Stomach (tissue), 9 donors: ENCODE results near the gene CADM4. TPM values are rescaled to one million over a fixed set of nuclear protein-coding genes. Genes with fewer than 3 reads are reported as not detected.
A peak's percentile ranks its signal among the peaks of the same experiment; 100 is the strongest.

Experiments used
- DNase-seq, 2 donors: peaks; one replicate each; pipeline versions ENCODE4 v3.0.0 to v3.0.0-alpha.2; 2013 to 2019
- H3K27ac ChIP-seq, 5 donors: fragments of 200-600 bp in 4 of 5; sonication (generic) in 4 of 5; one replicate each; pipeline ENCODE4 v1.5.1; 2013 to 2019; ENCODE audit warnings: mild to moderate bottlenecking in 1 of 5, moderate library complexity in 1 of 5
- H3K27me3 ChIP-seq, 3 donors: fragments of 200-600 bp; sonication (generic); one replicate each; pipeline ENCODE4 v1.5.1; 2017 to 2019; ENCODE audit warnings: mixed run types in 1 of 3
- H3K36me3 ChIP-seq, 4 donors: fragments of 200-600 bp; sonication (generic); 1 replicate in 3 of 4; 2 replicates in 1 of 4; pipeline ENCODE4 v1.5.1; 2016 to 2019
- H3K4me1 ChIP-seq, 4 donors: fragments of 200-600 bp; sonication (generic); one replicate each; pipeline ENCODE4 v1.5.1; 2016 to 2019
- H3K4me3 ChIP-seq, 4 donors: fragments of 200-600 bp; sonication (generic) in 3 of 4; one replicate each; pipeline ENCODE4 v1.5.1; 2016 to 2019; ENCODE audit warnings: mild to moderate bottlenecking in 1 of 4
- H3K9me3 ChIP-seq, 4 donors: fragments of 200-600 bp; sonication (generic); one replicate each; pipeline ENCODE4 v1.5.1; 2016 to 2019
- EP300 ChIP-seq: sonication (generic); formaldehyde crosslinking; IDR thresholded peaks from one replicate; pipeline ENCODE4 v1.6.1; 2017; ENCODE audit warnings: antibody characterized with exemption
- POLR2A ChIP-seq, 4 donors: fragments of 450-650 bp; IDR thresholded peaks; one replicate each; pipeline ENCODE4 v1.6.1; 2016; ENCODE audit warnings: antibody characterized with exemption in 4 of 4, control low read depth in 2 of 4, mild to moderate bottlenecking in 1 of 4, moderate library complexity in 1 of 4
- POLR2AphosphoS5 ChIP-seq, 3 donors: sonication (generic); formaldehyde crosslinking; IDR thresholded peaks; one replicate each; pipeline ENCODE4 v1.6.1; 2016; ENCODE audit warnings: antibody characterized with exemption in 3 of 3
- WGBS, 5 donors: extraction: QIAGEN DNeasy Blood & Tissue Kit in 3 of 5; methylation state at CpG; one replicate each; pipeline versions ENCODE4 v1.1.5 to v1.1.7; 2013 to 2018; 5-methylcytosine and 5-hydroxymethylcytosine counted together
- intact Hi-C: fragments of 100-400 bp; cut with DNase I; formaldehyde crosslinking; loops from one replicate; pipeline ENCODE4 v1.15.1; 2023; ENCODE audit warnings: low total_unique reads
- polyA plus RNA-seq, 3 donors: library from polyadenylated mRNA; stranded (reverse); fragments of 200-250 nt; gene quantifications; one replicate each; pipeline ENCODE4 v1.2.3, GENCODE V29; 2013
- small RNA-seq, 4 donors: library from RNA; depleted of rRNA; stranded (forward); fragments of <200 nt; gene quantifications; one replicate each; pipeline ENCODE3, GENCODE V24; 2016
- total RNA-seq, 5 donors: library from RNA; depleted of rRNA; stranded (reverse); fragments of >200 nt; gene quantifications; one replicate each; pipeline versions ENCODE4 v1.1.0 to v1.2.3, GENCODE V29; 2014 to 2016
- TF ChIP-seq, protein P1 (sequence below), 7 experiments: fragments of 450-650 bp in 4 of 7; fragments of 200-600 bp in 3 of 7; sonication (generic) in 3 of 7; IDR thresholded peaks; one replicate each; pipeline ENCODE4 v1.5.1; 2016 to 2019; ENCODE audit warnings: antibody characterized with exemption in 7 of 7, control low read depth in 2 of 7, mild to moderate bottlenecking in 1 of 7
- donor health status: healthy with polysubstance abuse.
- donor health status: Bipolar disorder and iron deficiency.
- donor health status: healthy.

CADM4 gene
- total and polyA plus RNA-seq, 8 donors = 4.9 to 14.2 (median 6.2) TPM; not detected in 1

DNA sequence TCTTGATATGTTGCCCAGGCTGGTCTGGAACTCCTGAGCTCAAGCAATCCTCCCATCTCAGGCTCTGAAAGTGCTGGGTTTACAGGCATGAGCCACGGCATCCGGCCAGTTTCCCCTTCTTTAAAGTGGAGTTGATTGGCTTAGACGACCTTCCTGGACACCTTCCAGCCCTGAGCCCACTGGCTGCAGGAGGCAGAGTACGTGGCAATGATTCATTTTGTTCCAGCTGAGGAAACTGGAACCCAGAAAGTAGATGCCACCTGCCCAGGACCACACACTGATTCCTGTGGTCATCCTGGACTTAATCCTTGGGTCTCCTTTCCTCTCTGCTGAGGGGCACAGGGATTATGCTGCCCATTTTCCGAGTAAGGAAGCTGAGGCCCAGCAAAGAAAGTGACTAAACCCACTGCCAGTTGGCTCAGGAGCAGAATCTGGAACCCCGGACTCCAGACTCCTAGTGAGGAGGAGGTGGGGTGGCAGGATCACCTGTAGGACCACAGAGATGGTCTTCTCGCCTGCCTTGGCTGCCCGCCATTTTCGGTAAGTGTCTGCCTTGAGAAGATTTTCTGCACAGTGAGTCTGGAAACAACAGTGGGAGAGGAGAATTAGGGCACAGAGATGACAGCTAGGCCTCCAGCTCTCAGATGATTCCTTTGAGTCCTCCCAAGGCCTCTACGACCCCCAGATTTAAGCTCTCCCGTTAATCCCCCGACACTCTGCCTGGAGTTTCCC lies 65.1 kb downstream of the CADM4 start:
- Histone ChIP-seq H3K36me3 (peaks cover 0 to 30% (median 8%) of the 10 kb centered on the region in 4 donors), H3K27ac (peak overlapping the region; percentile 58 to 92 (median 87)), H3K27me3 (no peaks in the 10 kb centered on the region), H3K4me1 (peaks cover 13 to 49% (median 28%) of the 10 kb centered on the region in 4 donors), H3K4me3 (peak overlapping the region; percentile 62 to 91 (median 76)), H3K9me3 (no peaks in the 10 kb centered on the region)
- TF ChIP-seq POLR2AphosphoS5 (IDR thresholded peaks at IDR 0.05) = no peak
- no peak for TF ChIP-seq POLR2A (IDR thresholded peaks at IDR 0.05)
- no peak for TF ChIP-seq EP300
- TF ChIP-seq, protein P1, sequence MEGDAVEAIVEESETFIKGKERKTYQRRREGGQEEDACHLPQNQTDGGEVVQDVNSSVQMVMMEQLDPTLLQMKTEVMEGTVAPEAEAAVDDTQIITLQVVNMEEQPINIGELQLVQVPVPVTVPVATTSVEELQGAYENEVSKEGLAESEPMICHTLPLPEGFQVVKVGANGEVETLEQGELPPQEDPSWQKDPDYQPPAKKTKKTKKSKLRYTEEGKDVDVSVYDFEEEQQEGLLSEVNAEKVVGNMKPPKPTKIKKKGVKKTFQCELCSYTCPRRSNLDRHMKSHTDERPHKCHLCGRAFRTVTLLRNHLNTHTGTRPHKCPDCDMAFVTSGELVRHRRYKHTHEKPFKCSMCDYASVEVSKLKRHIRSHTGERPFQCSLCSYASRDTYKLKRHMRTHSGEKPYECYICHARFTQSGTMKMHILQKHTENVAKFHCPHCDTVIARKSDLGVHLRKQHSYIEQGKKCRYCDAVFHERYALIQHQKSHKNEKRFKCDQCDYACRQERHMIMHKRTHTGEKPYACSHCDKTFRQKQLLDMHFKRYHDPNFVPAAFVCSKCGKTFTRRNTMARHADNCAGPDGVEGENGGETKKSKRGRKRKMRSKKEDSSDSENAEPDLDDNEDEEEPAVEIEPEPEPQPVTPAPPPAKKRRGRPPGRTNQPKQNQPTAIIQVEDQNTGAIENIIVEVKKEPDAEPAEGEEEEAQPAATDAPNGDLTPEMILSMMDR (IDR thresholded peaks at IDR 0.05) = no peak
- WGBS, 5 donors = 23 to 31% (median 27%) methylated on average over 12 of the region's 12 CpGs
- intact Hi-C loops = no loop called here
- DNase-seq = peak in 1 of 2 donors; percentile 35

Small RNAs within 50 kb of the gene (small RNA-seq; reads per million reads assigned to genes)
- 0 to 0.15 (median 0) reads per million in 4 donors for gene RN7SL368P

Other genes with a start within 250 kb of the CADM4 start
- not detected for gene TEX101, start 225.0 kb downstream of the CADM4 start, total RNA-seq
- gene TEX101, start 225.0 kb downstream of the CADM4 start, polyA plus RNA-seq = under 1 TPM in 1 of 3 donors, not detected in 2; 0.28 TPM
- under 1 TPM in 3 of 5 donors, not detected in 2; 0.29 to 0.55 (median 0.45) TPM for gene LYPD3, start 174.2 kb downstream of the CADM4 start, total RNA-seq
- gene LYPD3, start 174.2 kb downstream of the CADM4 start, polyA plus RNA-seq = 10 to 100 TPM in 1 of 3 donors, 1 to 10 TPM in 1, under 1 TPM in 1; 0.76 to 72.4 (median 2.2) TPM
- gene PHLDB3, start 135.1 kb downstream of the CADM4 start, total RNA-seq = 10 to 100 TPM in 1 of 5 donors, 1 to 10 TPM in 3, not detected in 1; 2.0 to 55.3 (median 8.5) TPM
- 10 to 100 TPM in 2 of 3 donors, 1 to 10 TPM in 1; 9.5 to 24.9 (median 13.9) TPM for gene PHLDB3, start 135.1 kb downstream of the CADM4 start, polyA plus RNA-seq
- 100 to 1,000 TPM in 1 of 5 donors, 10 to 100 TPM in 4; 43.5 to 157 (median 61.1) TPM for gene ETHE1, start 112.6 kb downstream of the CADM4 start, total RNA-seq
- 10 to 100 TPM; 42.6 to 55.5 (median 42.8) TPM for gene ETHE1, start 112.6 kb downstream of the CADM4 start, polyA plus RNA-seq
- gene ZNF575, start 106.7 kb downstream of the CADM4 start, total RNA-seq = 10 to 100 TPM in 1 of 5 donors, 1 to 10 TPM in 1, not detected in 3; 7.8 to 23.5 TPM
- under 1 TPM; 0.37 to 0.76 (median 0.65) TPM for gene ZNF575, start 106.7 kb downstream of the CADM4 start, polyA plus RNA-seq
- gene XRCC1, start 64.3 kb downstream of the CADM4 start, total RNA-seq = 10 to 100 TPM; 10.8 to 42.5 (median 16.8) TPM
- gene XRCC1, start 64.3 kb downstream of the CADM4 start, polyA plus RNA-seq = 10 to 100 TPM; 13.1 to 24.3 (median 18.0) TPM
- gene PINLYP, start 64.0 kb downstream of the CADM4 start, total RNA-seq = 10 to 100 TPM in 1 of 5 donors, 1 to 10 TPM in 2, under 1 TPM in 1, not detected in 1; 0.14 to 18.7 (median 4.3) TPM
- 10 to 100 TPM in 2 of 3 donors, 1 to 10 TPM in 1; 8.0 to 16.8 (median 15.7) TPM for gene PINLYP, start 64.0 kb downstream of the CADM4 start, polyA plus RNA-seq
- gene IRGQ, start 43.7 kb downstream of the CADM4 start, total RNA-seq = 10 to 100 TPM in 4 of 5 donors, 1 to 10 TPM in 1; 5.3 to 57.1 (median 25.3) TPM
- gene IRGQ, start 43.7 kb downstream of the CADM4 start, polyA plus RNA-seq = 1 to 10 TPM; 2.0 to 4.9 (median 2.6) TPM
- gene ZNF576, start 43.3 kb downstream of the CADM4 start, total RNA-seq = 10 to 100 TPM in 3 of 5 donors, 1 to 10 TPM in 1, not detected in 1; 4.2 to 21.6 (median 15.9) TPM
- 10 to 100 TPM; 13.7 to 18.2 (median 14.9) TPM for gene ZNF576, start 43.3 kb downstream of the CADM4 start, polyA plus RNA-seq
- gene SRRM5, start 27.8 kb downstream of the CADM4 start, total RNA-seq = not detected
- under 1 TPM in 2 of 3 donors, not detected in 1; 0.45 to 0.50 TPM for gene SRRM5, start 27.8 kb downstream of the CADM4 start, polyA plus RNA-seq
- gene ZNF428, start 20.2 kb downstream of the CADM4 start, total RNA-seq = 10 to 100 TPM in 4 of 5 donors, 1 to 10 TPM in 1; 7.8 to 72.7 (median 11.2) TPM
- gene ZNF428, start 20.2 kb downstream of the CADM4 start, polyA plus RNA-seq = 10 to 100 TPM; 30.9 to 47.9 (median 42.8) TPM
- 10 to 100 TPM in 4 of 5 donors, 1 to 10 TPM in 1; 2.0 to 57.2 (median 26.1) TPM for gene PLAUR, start 30.3 kb upstream of the CADM4 start, total RNA-seq
- 10 to 100 TPM in 2 of 3 donors, 1 to 10 TPM in 1; 9.1 to 35.9 (median 31.1) TPM for gene PLAUR, start 30.3 kb upstream of the CADM4 start, polyA plus RNA-seq
- gene IRGC, start 76.2 kb upstream of the CADM4 start, total RNA-seq = not detected
- gene IRGC, start 76.2 kb upstream of the CADM4 start, polyA plus RNA-seq = not detected
- gene SMG9, start 115.1 kb upstream of the CADM4 start, total RNA-seq = 10 to 100 TPM in 3 of 5 donors, 1 to 10 TPM in 2; 3.5 to 59.4 (median 11.3) TPM
- 10 to 100 TPM; 11.8 to 27.9 (median 22.1) TPM for gene SMG9, start 115.1 kb upstream of the CADM4 start, polyA plus RNA-seq
- gene KCNN4, start 141.1 kb upstream of the CADM4 start, total RNA-seq = 100 to 1,000 TPM in 1 of 5 donors, 10 to 100 TPM in 3, 1 to 10 TPM in 1; 3.1 to 222 (median 32.7) TPM
- gene KCNN4, start 141.1 kb upstream of the CADM4 start, polyA plus RNA-seq = 10 to 100 TPM in 1 of 3 donors, 1 to 10 TPM in 2; 7.6 to 22.4 (median 8.6) TPM
- gene LYPD5, start 162.6 kb upstream of the CADM4 start, total RNA-seq = under 1 TPM in 1 of 5 donors, not detected in 4; 0.43 TPM
- 1 to 10 TPM in 2 of 3 donors, under 1 TPM in 1; 0.61 to 3.9 (median 2.6) TPM for gene LYPD5, start 162.6 kb upstream of the CADM4 start, polyA plus RNA-seq
- 10 to 100 TPM in 2 of 5 donors, 1 to 10 TPM in 2, not detected in 1; 4.2 to 46.6 (median 7.8) TPM for gene ZNF283, start 187.5 kb upstream of the CADM4 start, total RNA-seq
- gene ZNF283, start 187.5 kb upstream of the CADM4 start, polyA plus RNA-seq = 1 to 10 TPM in 2 of 3 donors, under 1 TPM in 1; 0.61 to 2.2 (median 1.3) TPM
- 1 to 10 TPM in 1 of 5 donors, under 1 TPM in 1, not detected in 3; 0.29 to 1.3 TPM for gene ZNF404, start 244.1 kb upstream of the CADM4 start, total RNA-seq
- 1 to 10 TPM in 1 of 3 donors, under 1 TPM in 2; 0.61 to 5.8 (median 0.93) TPM for gene ZNF404, start 244.1 kb upstream of the CADM4 start, polyA plus RNA-seq